Endothelial cell of umbilical vein (primary cell): Measurements from ENCODE around the gene PRM1.

Experiments
- POLR2AphosphoS5 ChIP-seq: IDR thresholded peaks from 2 replicates; pipeline ENCODE4 v1.6.1; 2012; ENCODE audit warnings: low read depth, mild to moderate bottlenecking, control low read depth, low read length, moderate library complexity; ENCODE audit not compliant: insufficient read depth
- TF ChIP-seq, protein P1 (sequence below), 2 donors: IDR thresholded peaks; 1 replicate in 1 of 2; 2 replicates in 1 of 2; pipeline ENCODE4 v1.5.1; 2011; ENCODE audit warnings: low read length in 2 of 2, mild to moderate bottlenecking in 2 of 2, moderate library complexity in 2 of 2, control low read depth in 1 of 2, inconsistent platforms in 1 of 2, low read depth in 1 of 2; ENCODE audit not compliant: insufficient read depth in 1 of 2; ENCODE audit errors: extremely low read depth in 1 of 2

DNA sequence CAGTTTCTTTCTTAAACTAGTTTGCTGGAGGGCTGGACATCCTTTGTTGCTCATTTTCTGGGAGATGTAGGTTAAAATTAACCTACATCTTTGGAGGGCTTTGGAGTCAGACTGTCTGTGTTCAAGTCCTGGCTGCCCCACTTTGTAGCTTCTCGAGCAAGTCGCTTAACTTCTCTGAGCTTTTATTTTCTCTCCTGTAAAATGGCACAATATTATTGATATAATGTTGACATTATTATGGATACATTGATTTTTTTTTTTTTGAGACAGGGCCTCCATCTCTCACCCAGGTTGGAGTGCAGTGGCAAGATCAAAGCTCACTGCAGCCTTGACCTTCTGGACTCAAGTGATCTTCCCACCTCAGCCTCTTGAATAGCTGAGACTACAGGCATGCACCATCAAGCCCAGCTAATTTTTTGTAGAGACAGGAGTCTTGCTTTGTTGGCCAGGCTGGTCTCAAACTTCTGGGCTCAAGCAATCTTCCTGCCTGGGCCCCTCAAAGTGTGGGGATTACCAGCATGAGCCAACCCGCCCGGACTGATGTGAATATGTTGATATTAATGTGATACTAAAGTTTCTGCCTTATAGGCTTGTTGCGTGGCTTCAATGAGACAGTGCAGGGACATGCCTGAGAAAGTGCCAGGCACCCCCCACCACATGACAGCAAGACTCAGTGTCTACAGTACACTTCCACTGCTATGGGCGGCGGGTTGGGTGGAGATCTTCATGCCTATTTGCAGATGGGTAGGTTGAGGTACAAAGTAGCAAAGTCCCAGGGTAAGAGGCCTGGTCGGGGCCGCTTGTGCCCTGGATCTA is 32.6 kb upstream of the PRM1 start:
- TF ChIP-seq, protein P1, sequence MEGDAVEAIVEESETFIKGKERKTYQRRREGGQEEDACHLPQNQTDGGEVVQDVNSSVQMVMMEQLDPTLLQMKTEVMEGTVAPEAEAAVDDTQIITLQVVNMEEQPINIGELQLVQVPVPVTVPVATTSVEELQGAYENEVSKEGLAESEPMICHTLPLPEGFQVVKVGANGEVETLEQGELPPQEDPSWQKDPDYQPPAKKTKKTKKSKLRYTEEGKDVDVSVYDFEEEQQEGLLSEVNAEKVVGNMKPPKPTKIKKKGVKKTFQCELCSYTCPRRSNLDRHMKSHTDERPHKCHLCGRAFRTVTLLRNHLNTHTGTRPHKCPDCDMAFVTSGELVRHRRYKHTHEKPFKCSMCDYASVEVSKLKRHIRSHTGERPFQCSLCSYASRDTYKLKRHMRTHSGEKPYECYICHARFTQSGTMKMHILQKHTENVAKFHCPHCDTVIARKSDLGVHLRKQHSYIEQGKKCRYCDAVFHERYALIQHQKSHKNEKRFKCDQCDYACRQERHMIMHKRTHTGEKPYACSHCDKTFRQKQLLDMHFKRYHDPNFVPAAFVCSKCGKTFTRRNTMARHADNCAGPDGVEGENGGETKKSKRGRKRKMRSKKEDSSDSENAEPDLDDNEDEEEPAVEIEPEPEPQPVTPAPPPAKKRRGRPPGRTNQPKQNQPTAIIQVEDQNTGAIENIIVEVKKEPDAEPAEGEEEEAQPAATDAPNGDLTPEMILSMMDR (IDR thresholded peaks at IDR 0.05; ENCODE audit: extremely low read depth in 1 of 2, insufficient read depth in 1 of 2, low read depth in 1 of 2, low read length in 2 of 2): no peak
- TF ChIP-seq POLR2AphosphoS5: no peak
